ENCODE results near the gene CYB561D1. TPM values are rescaled to one million over a fixed set of nuclear protein-coding genes. Genes with fewer than 3 reads are reported as not detected.

The CYB561D1 gene
- total and polyA plus RNA-seq, 10 of the 15 experiments (the other 5 are each of a cell fraction or from before 2014, with no cell fraction given): 0.68 to 9.0 (median 3.3) TPM

DNA sequence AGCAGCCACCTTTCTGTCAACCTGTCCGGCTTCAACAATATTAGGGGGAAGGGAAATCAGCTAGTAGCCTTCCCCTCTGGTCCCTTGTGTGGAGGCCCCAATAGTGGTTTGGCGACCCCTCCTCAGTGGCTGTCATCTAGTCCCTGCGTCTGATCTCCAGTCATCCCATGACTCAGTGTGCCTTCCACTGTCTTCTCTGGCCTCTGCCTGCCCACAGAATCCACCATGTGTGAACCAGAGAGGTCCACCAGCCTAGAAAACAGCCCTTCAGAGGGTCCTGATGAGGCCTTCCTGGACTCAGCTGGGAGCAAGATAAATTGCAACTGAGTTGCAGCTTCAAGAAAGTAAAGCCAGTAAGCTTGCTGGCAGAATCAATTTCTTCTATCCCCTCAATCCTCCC, 14.0 kb upstream of the CYB561D1 start:
- CTCF ChIA-PET: interaction anchor here (0.6 to 2.1 kb wide), 3 partner anchors 10 to 53 kb away, joined by 3 to 17 read pairs (median 3); no protein-coding TSS in a partner anchor
- H3K4me1 ChIP-seq (ENCODE audit: control insufficient read depth, insufficient read depth, low read length): peaks cover 9% of the 10 kb centered on the region
- peaks cover 0 to 6% of the 10 kb centered on the region in 2 experiments for H3K27me3 ChIP-seq (replicated peaks in 1 of 2; ENCODE audit: control insufficient read depth in 2 of 2, insufficient read depth in 2 of 2, low read length in 1 of 2)
- ATAC-seq: no peak
- RAD21 ChIA-PET (ENCODE audit: unreplicated experiment): interaction anchor here (1.2 kb wide), 1 partner anchor 52 kb away, joined by 3 read pairs; no protein-coding TSS in a partner anchor
- no peak for FAIRE-seq
- no peaks in the 10 kb centered on the region for H3K36me3 ChIP-seq (ENCODE audit: control insufficient read depth in 2 of 2, insufficient read depth in 2 of 2, low read length in 1 of 2)
- H3K79me2 ChIP-seq (ENCODE audit: control insufficient read depth, insufficient read depth, low read length): peaks cover 9% of the 10 kb centered on the region
- no peak overlapping the region for H2AFZ ChIP-seq (ENCODE audit: control insufficient read depth, low read depth, low read length)
- no peak overlapping the region for H3K4me2 ChIP-seq (ENCODE audit: control insufficient read depth, insufficient read depth)
- TF ChIP-seq EZH2 (IDR thresholded peaks at IDR 0.05; ENCODE audit: borderline replicate concordance, control insufficient read depth, low read depth, low read length) (no peak), SP1 (IDR thresholded peaks at IDR 0.05; ENCODE audit: low read depth, low read length) (no peak), PAX5 (IDR thresholded peaks at IDR 0.05; ENCODE audit: borderline replicate concordance, low read depth, low read length) (no peak), CEBPB (IDR thresholded peaks at IDR 0.05; ENCODE audit: borderline replicate concordance in 1 of 2, low read depth in 2 of 2, low read length in 2 of 2) (no peak), CHD2 (IDR thresholded peaks at IDR 0.05; ENCODE audit: borderline replicate concordance, low read depth, low read length) (no peak)
- SMC1A ChIA-PET (ENCODE audit: uncharacterized antibody, unreplicated experiment): no interaction called here
- in situ Hi-C loops (cut with MboI) (no loop called here), intact Hi-C loops (cut with micrococcal nuclease; ENCODE audit: unreplicated experiment) (no loop called here)
- no peak for DNase-seq (ENCODE audit: low read depth, low spot score)
- no peak overlapping the region for H3K27ac ChIP-seq (ENCODE audit: control insufficient read depth, insufficient read depth)
- no peaks in the 10 kb centered on the region for H4K20me1 ChIP-seq (ENCODE audit: control insufficient read depth, insufficient read depth)
- POLR2A ChIA-PET: no interaction called here
- no peak overlapping the region for H3K9ac ChIP-seq (ENCODE audit: control insufficient read depth, insufficient read depth, low read length)
- WGBS (ENCODE audit: insufficient coverage, insufficient replicate concordance, low lambda C conversion rate, missing lambda C conversion rate): 17% methylated on average over 3 of the region's 3 CpGs
- no TSS peak for BruUV-seq (replicated peaks)
- H3K4me3 ChIP-seq: no peak overlapping the region
- no peaks in the 10 kb centered on the region for H3K9me3 ChIP-seq (replicated peaks; ENCODE audit: control insufficient read depth, insufficient read depth, low read length)

DNA sequence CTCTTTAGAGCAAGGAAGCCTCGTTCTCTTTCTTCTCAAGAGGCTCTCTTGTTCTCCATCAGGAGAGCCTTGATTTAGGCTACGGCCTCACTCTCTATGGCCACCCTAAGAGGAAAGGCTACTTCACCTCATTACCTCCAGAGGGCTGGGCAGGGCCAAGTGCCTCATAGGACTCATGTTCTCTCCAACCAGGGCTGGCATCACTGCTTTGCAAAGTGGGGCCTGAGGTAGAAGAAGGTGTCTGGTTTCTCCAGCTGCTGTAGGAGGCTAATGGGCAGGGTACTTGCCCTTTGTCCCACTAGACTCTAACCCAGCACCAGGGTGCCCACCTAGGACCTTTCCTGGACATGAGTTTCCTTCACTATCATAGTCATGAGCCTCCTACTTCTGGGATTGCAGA, 12.2 kb upstream of the CYB561D1 start:
- no peak overlapping the region for H3K27ac ChIP-seq (ENCODE audit: control insufficient read depth, insufficient read depth)
- H3K27me3 ChIP-seq (replicated peaks in 1 of 2; ENCODE audit: control insufficient read depth in 2 of 2, insufficient read depth in 2 of 2, low read length in 1 of 2): peaks cover 0 to 3% of the 10 kb centered on the region in 2 experiments
- no peak overlapping the region for H3K4me3 ChIP-seq
- intact Hi-C loops (cut with micrococcal nuclease; ENCODE audit: unreplicated experiment): no loop called here
- 0% methylated on average over 2 of the region's 2 CpGs for WGBS (ENCODE audit: insufficient coverage, insufficient replicate concordance, low lambda C conversion rate, missing lambda C conversion rate)
- in situ Hi-C loops (cut with MboI): no loop called here
- SMC1A ChIA-PET (ENCODE audit: uncharacterized antibody, unreplicated experiment): interaction anchor here (0.8 to 5.0 kb wide), 4 partner anchors 16 to 54 kb away, joined by 3 to 55 read pairs (median 5); no protein-coding TSS in a partner anchor
- FAIRE-seq (no peak), DNase-seq (ENCODE audit: low read depth, low spot score) (no peak), ATAC-seq (no peak)
- H3K4me1 ChIP-seq (ENCODE audit: control insufficient read depth, insufficient read depth, low read length): peaks cover 10% of the 10 kb centered on the region
- no peaks in the 10 kb centered on the region; a peak in 1 of 4 replicates for H3K36me3 ChIP-seq (ENCODE audit: control insufficient read depth in 2 of 2, insufficient read depth in 2 of 2, low read length in 1 of 2)
- CTCF ChIA-PET: interaction anchor here (0.9 to 5.7 kb wide), 4 partner anchors 12 to 199 kb away, joined by 3 to 91 read pairs (median 28); partner anchors contain the start of genes CYB561D1 and PSRC1
- H2AFZ ChIP-seq (ENCODE audit: control insufficient read depth, low read depth, low read length): no peak overlapping the region
- peaks cover 9% of the 10 kb centered on the region for H3K79me2 ChIP-seq (ENCODE audit: control insufficient read depth, insufficient read depth, low read length)
- BruUV-seq (replicated peaks): no TSS peak
- RAD21 ChIA-PET (ENCODE audit: unreplicated experiment): interaction anchor here (1.3 to 2.2 kb wide), 3 partner anchors 51 to 67 kb away, joined by 4 to 21 read pairs (median 4); partner anchors contain the start of gene GNAI3
- POLR2A ChIA-PET: no interaction called here
- no peak overlapping the region for H3K4me2 ChIP-seq (ENCODE audit: control insufficient read depth, insufficient read depth)
- H3K9me3 ChIP-seq (replicated peaks; ENCODE audit: control insufficient read depth, insufficient read depth, low read length): no peaks in the 10 kb centered on the region
- no peaks in the 10 kb centered on the region for H4K20me1 ChIP-seq (ENCODE audit: control insufficient read depth, insufficient read depth)
- H3K9ac ChIP-seq (ENCODE audit: control insufficient read depth, insufficient read depth, low read length): no peak overlapping the region
- TF ChIP-seq KDM1A (IDR thresholded peaks at IDR 0.05; ENCODE audit: borderline replicate concordance) (no peak), CHD2 (IDR thresholded peaks at IDR 0.05; ENCODE audit: borderline replicate concordance, low read depth, low read length) (no peak), CBFB (IDR thresholded peaks at IDR 0.05; ENCODE audit: low read depth) (no peak), NFIC (IDR thresholded peaks at IDR 0.05; ENCODE audit: low read depth, low read length) (no peak)
- TF ChIP-seq, protein P1, sequence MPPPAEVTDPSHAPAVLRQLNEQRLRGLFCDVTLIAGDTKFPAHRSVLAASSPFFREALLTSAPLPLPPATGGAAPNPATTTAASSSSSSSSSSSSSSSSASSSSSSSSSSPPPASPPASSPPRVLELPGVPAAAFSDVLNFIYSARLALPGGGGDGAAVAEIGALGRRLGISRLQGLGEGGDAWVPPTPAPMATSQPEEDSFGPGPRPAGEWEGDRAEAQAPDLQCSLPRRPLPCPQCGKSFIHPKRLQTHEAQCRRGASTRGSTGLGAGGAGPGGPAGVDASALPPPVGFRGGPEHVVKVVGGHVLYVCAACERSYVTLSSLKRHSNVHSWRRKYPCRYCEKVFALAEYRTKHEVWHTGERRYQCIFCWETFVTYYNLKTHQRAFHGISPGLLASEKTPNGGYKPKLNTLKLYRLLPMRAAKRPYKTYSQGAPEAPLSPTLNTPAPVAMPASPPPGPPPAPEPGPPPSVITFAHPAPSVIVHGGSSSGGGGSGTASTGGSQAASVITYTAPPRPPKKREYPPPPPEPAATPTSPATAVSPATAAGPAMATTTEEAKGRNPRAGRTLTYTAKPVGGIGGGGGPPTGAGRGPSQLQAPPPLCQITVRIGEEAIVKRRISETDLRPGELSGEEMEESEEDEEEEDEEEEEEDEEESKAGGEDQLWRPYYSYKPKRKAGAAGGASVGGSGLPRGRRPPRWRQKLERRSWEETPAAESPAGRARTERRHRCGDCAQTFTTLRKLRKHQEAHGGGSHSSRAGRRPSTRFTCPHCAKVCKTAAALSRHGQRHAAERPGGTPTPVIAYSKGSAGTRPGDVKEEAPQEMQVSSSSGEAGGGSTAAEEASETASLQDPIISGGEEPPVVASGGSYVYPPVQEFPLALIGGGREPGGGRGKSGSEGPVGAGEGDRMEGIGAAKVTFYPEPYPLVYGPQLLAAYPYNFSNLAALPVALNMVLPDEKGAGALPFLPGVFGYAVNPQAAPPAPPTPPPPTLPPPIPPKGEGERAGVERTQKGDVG (CRISPR knock-in tag; IDR thresholded peaks at IDR 0.05): no peak
- TF ChIP-seq, protein P2, sequence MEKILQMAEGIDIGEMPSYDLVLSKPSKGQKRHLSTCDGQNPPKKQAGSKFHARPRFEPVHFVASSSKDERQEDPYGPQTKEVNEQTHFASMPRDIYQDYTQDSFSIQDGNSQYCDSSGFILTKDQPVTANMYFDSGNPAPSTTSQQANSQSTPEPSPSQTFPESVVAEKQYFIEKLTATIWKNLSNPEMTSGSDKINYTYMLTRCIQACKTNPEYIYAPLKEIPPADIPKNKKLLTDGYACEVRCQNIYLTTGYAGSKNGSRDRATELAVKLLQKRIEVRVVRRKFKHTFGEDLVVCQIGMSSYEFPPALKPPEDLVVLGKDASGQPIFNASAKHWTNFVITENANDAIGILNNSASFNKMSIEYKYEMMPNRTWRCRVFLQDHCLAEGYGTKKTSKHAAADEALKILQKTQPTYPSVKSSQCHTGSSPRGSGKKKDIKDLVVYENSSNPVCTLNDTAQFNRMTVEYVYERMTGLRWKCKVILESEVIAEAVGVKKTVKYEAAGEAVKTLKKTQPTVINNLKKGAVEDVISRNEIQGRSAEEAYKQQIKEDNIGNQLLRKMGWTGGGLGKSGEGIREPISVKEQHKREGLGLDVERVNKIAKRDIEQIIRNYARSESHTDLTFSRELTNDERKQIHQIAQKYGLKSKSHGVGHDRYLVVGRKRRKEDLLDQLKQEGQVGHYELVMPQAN (conservative IDR thresholded peaks at IDR 0.05): no peak
